Activated CD4-positive, alpha-beta T cell treated with anti-CD3 and anti-CD28 coated beads, Interleukin-2, Interleukin-6, amounts not matched to agents 100 ng/mL and 50 ng/mL, durations not matched to agents 16 hours and 8 hours (primary cell): Measurements from ENCODE around the gene ACTR3.
A peak's percentile ranks its signal among the peaks of the same experiment; 100 is the strongest.
"Not testable (repeated sequence)": the region's sequence is repeated elsewhere in the genome, so short reads cannot be mapped to it uniquely, and the experiment has no call there.

Experiments used
- DNase-seq: peaks from one replicate; pipeline ENCODE4 v3.0.0-alpha.2; 2020

Gene ACTR3

GRCh38 chr2:113906647-113907046 is 16.8 kb downstream of the ACTR3 start:
- no peak for DNase-seq

- no peak for DNase-seq
Measured at GRCh38 chr2:113907297-113907696, 17.4 kb downstream of the ACTR3 start.

GRCh38 chr2:113910110-113910717 is 20.3 kb downstream of the ACTR3 start:
- peak; percentile 50 for DNase-seq

DNA sequence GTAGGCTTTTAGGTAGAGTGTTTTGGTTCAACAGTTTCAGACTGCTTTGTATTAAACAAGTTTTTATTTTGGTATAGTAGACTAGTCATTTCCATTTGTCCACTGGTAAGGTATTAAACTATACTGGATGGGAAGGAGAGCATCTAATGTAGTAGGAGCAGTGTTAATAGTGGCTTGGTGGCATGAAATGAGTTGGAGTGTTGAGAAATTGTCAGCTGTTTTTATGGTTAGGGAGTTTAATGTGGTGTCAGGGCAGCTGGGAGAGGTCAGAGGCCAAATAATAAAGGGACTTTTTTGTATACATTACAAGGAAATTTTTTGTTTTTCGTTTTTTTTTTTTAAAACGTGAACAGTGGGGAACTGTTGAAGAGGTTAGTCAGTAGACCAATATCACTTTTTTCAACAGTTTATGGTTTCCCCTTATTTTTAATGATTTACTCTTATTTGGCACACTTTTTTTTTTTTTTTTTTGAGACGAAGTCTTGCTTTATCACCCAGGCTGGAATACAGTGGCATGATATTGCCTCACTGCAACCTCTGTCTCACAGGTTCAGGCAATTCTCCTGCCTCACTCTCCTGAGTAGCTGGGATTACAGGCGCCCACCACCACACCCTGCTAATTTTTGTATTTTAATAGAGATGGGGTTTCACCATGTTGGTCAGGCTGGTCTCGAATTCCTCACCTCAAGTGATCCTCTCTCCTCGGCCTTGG is 21.2 kb downstream of the ACTR3 start:
- no peak for DNase-seq

GRCh38 chr2:113915082-113915819 is 25.4 kb downstream of the ACTR3 start:
- DNase-seq, result no peak

DNA sequence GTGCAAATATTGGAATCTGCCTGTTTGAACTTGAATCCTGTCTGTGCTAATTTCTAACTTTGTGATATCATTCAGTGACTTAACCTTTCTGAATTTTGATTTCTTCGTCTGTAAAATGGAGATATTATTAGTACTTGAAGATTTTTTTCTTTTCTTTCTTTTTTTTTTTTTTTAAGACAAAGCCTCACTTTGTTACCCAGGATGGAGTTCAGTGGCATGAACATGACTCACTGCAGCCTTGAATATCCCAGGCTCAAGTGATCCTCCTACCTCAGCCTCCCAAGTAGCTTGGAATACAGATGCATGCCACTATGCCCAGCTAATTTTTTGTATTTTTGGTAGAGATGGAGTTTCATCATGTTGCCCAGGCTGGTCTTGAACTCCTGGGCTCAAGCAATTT is 28.3 kb downstream of the ACTR3 start:
- DNase-seq, result no peak

- no peak for DNase-seq
Measured at GRCh38 chr2:113920996-113921395, 31.1 kb downstream of the ACTR3 start.

DNA sequence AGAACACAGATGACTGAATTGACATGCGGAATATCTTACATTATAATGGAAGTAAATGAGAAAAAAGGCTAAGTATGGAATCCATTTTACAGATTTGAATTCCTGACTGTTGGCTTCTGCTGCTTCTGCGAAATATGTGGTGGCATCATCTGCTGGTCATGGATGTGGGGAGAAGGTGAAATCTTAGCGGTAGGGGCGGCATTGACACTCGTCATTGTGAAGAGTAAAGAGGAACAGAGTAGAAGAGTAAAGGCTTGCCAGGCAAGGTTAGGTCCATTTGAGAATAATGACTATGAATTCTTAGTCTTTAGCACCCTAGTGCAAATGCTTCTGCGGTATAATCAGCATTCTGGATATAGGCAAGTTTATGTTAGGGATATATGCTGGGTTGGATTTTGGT is 32.4 kb downstream of the ACTR3 start:
- DNase-seq, result no peak

GRCh38 chr2:113922784-113923183 is 32.9 kb downstream of the ACTR3 start:
- DNase-seq, result no peak

GRCh38 chr2:113925884-113926283 is 36.0 kb downstream of the ACTR3 start:
- DNase-seq, result no peak

- peak; percentile 28 for DNase-seq
Measured at GRCh38 chr2:113926314-113926713, 36.4 kb downstream of the ACTR3 start.

DNA sequence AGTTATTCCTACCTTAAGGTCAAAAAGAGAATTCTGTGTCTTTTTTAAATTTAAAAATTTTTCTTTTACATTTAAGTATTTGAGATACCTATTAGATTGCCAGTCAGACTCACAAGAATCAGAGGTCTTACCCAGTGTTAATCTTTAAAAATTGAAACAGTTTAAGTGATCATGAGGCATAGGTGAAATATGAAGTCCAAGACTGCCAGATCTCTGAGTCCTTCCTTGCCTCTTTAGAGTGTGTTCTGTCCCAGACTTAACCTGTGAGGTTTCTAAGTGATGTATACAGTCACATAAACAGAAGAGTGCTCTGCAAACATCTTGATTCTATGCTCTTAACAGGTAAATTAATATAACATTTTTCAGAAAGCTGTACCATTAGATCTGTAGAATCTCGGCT is 40.6 kb downstream of the ACTR3 start:
- no peak for DNase-seq

GRCh38 chr2:113937501-113937900 is 47.6 kb downstream of the ACTR3 start:
- no peak for DNase-seq

DNA sequence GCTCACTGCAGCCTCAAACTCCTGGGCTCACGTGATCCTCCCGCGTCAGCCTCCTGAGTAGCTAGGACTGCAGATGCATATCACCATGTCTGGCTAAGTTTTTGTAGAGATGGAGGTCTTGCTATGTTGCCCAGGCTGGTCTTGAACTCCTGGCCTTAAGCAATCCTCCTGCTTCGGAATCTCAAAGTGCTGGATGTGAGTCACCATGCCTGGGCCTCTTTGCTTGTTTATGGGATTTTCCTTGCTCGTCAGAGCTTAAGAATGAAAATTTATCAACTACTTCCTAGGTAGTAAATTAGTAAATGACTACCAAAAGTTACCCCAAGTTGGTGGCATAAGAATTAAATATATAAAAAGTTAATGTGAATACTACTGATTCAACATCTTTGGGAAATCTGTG is 51.0 kb downstream of the ACTR3 start:
- DNase-seq, result no peak

- not testable (repeated sequence) for DNase-seq
Measured at GRCh38 chr2:113945784-113946183, 55.9 kb downstream of the ACTR3 start.

GRCh38 chr2:113950906-113951305 is 61.0 kb downstream of the ACTR3 start:
- not testable (repeated sequence) for DNase-seq

GRCh38 chr2:113961000-113961399 is 71.1 kb downstream of the ACTR3 start:
- DNase-seq, result no peak

- DNase-seq, result no peak
Measured at GRCh38 chr2:113962692-113963480, 73.0 kb downstream of the ACTR3 start.

- DNase-seq, result no peak
Measured at GRCh38 chr2:113963965-113964364, 74.1 kb downstream of the ACTR3 start.

GRCh38 chr2:113964436-113964835 is 74.5 kb downstream of the ACTR3 start:
- no peak for DNase-seq

GRCh38 chr2:113965228-113965627 is 75.3 kb downstream of the ACTR3 start:
- DNase-seq, result no peak

- DNase-seq, result peak; percentile 39
Measured at GRCh38 chr2:113965644-113966043, 75.8 kb downstream of the ACTR3 start.

DNA sequence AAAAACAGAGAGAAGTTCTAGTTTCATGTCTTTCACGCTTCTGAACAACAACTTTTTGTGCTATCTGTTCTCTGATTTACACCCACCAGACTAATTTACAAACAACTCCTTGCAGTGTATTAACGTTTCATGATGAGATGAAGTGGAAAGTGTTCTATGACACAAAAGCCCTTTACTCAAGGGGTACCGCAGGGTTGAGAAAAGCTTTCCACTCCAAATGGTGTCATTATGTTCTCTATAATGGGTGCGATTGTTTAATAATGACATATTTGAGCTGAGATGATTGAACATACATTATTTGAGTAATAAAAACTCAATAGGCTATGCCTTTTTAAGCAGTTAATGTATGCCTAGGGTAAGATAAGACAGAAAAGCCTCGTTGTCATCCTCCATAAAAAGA is 76.3 kb downstream of the ACTR3 start:
- DNase-seq, result no peak
